NB4 (cell line): ENCODE data around the gene GAL3ST1.

Experiments
- DNase-seq: peaks from one replicate; pipeline ENCODE4 v3.0.0; 2010; ENCODE audit warnings: low read depth
- H3K4me3 ChIP-seq: one replicate; pipeline ENCODE4 v1.5.1; 2011; ENCODE audit warnings: mild to moderate bottlenecking, low read depth, low read length, moderate library complexity
- CTCF ChIP-seq: IDR thresholded peaks from one replicate; pipeline ENCODE4 v1.5.1; 2012; ENCODE audit warnings: low read depth, low read length
- MAX ChIP-seq: IDR thresholded peaks from 2 replicates; pipeline ENCODE4 v1.6.1; 2011; ENCODE audit warnings: low read depth, low read length
- MYC ChIP-seq: IDR thresholded peaks from 2 replicates; pipeline ENCODE4 v1.6.1; 2011; ENCODE audit warnings: low read depth, low read length
- POLR2A ChIP-seq: IDR thresholded peaks from 2 replicates; pipeline ENCODE4 v1.6.1; 2011; ENCODE audit warnings: mild to moderate bottlenecking; ENCODE audit not compliant: insufficient read length; ENCODE audit errors: extremely low read depth

The GAL3ST1 gene

GRCh38 chr22:30591588-30592359 is 17.3 kb upstream of the GAL3ST1 start, which contains the start of gene PES1:
PES1 (minus strand) TSS chr22:30591910; CDS start chr22:30591833, 77 bp downstream.
- DNase-seq, result peak; percentile 99
- TF ChIP-seq POLR2A (peak; percentile 51), MYC (peak; percentile 94), MAX (peak; percentile 95), CTCF (no peak)
- H3K4me3 ChIP-seq, result peak within 1 kb of the TSS; percentile 99

- no peak for DNase-seq
Measured at GRCh38 chr22:30591191-30591587, 16.7 kb upstream of the GAL3ST1 start.

GRCh38 chr22:30586414-30586813 is 11.9 kb upstream of the GAL3ST1 start:
- DNase-seq, result no peak
- no peak overlapping the region for H3K4me3 ChIP-seq
- TF ChIP-seq MYC (no peak), MAX (no peak), POLR2A (no peak), CTCF (no peak)

More at GRCh38 chr22:30591191-30591587, 16.7 kb upstream of the GAL3ST1 start:
- TF ChIP-seq MAX (peak; percentile 4; the same call in 1 of the 2 replicates), MYC (no peak), POLR2A (no peak), CTCF (no peak)
- peak overlapping the region; percentile 99 for H3K4me3 ChIP-seq

- DNase-seq, result no peak
- TF ChIP-seq MYC (no peak), POLR2A (no peak), MAX (no peak), CTCF (no peak)
- H3K4me3 ChIP-seq, result no peak overlapping the region
Measured at GRCh38 chr22:30584441-30584840, 10.0 kb upstream of the GAL3ST1 start.

GRCh38 chr22:30582788-30583545 is 8.5 kb upstream of the GAL3ST1 start:
- no peak overlapping the region for H3K4me3 ChIP-seq
- no peak for DNase-seq
- no peak for TF ChIP-seq CTCF
- no peak for TF ChIP-seq MYC
- no peak for TF ChIP-seq MAX
- no peak for TF ChIP-seq POLR2A
